Subcutaneous adipose tissue (tissue), 4 donors: ENCODE results near the gene KCNQ5. TPM values are rescaled to one million over a fixed set of nuclear protein-coding genes. Genes with fewer than 3 reads are reported as not detected.

Source experiments
- CTCF ChIP-seq: fragments of 450-650 bp; IDR thresholded peaks from one replicate; pipeline ENCODE4 v1.5.1; 2016; ENCODE audit warnings: low read depth, mild to moderate bottlenecking, control low read depth, antibody characterized with exemption, moderate library complexity
- total RNA-seq, 4 donors: library from RNA; depleted of rRNA; stranded (reverse); fragments of >200 nt; gene quantifications; one replicate each; pipeline ENCODE4 v1.1.0, GENCODE V29; 2016

KCNQ5 gene
- total RNA-seq, 4 donors from 2014 or later, result 0.17 TPM; not detected in 3

GRCh38 chr6:72709431-72709830, 87.6 kb downstream of the KCNQ5 start:
- no peak for TF ChIP-seq CTCF

GRCh38 chr6:72711731-72712130, 89.9 kb downstream of the KCNQ5 start:
- no peak for TF ChIP-seq CTCF

- no peak for TF ChIP-seq CTCF
Observed at GRCh38 chr6:72712910-72713309, 91.0 kb downstream of the KCNQ5 start.

GRCh38 chr6:72715119-72715518, 93.3 kb downstream of the KCNQ5 start:
- TF ChIP-seq CTCF, result no peak

- no peak for TF ChIP-seq CTCF
Observed at GRCh38 chr6:72716916-72717315, 95.1 kb downstream of the KCNQ5 start.

GRCh38 chr6:72720464-72720863, 98.6 kb downstream of the KCNQ5 start:
- no peak for TF ChIP-seq CTCF

- TF ChIP-seq CTCF, result no peak
Observed at GRCh38 chr6:72721346-72721745, 99.5 kb downstream of the KCNQ5 start.
